Bronchial epithelial cell (primary cell): ENCODE measurements around the gene ATAD3B. TPM values are rescaled to one million over a fixed set of nuclear protein-coding genes. Genes with fewer than 3 reads are reported as not detected.

Experiments
- DNase-seq: peaks from one replicate; pipeline ENCODE4 v3.0.0-alpha.2; 2010; ENCODE audit warnings: low read depth
- FAIRE-seq: peaks from 2 replicates; lab custom pipeline; 2011; peaks lifted over from hg19 to GRCh38; lab: Jason Lieb, UNC
- H3K27me3 ChIP-seq: 2 replicates; pipeline ENCODE4 v1.5.1; 2011; ENCODE audit warnings: low read length; ENCODE audit not compliant: control insufficient read depth, insufficient read depth
- H3K36me3 ChIP-seq: 2 replicates; pipeline ENCODE4 v1.5.1; 2011; ENCODE audit warnings: low read length; ENCODE audit not compliant: control insufficient read depth, insufficient read depth
- H3K4me3 ChIP-seq: 2 replicates; pipeline ENCODE4 v1.5.1; 2011; ENCODE audit warnings: mild to moderate bottlenecking, low read depth, low read length, control low read depth
- total RNA-seq: library from RNA; depleted of rRNA; stranded (reverse); fragments of >200 nt; gene quantifications from 2 replicates; pipeline ENCODE4 v1.2.1, GENCODE V29; 2014
- TF ChIP-seq, protein P1 (sequence below): IDR thresholded peaks from 2 replicates; pipeline ENCODE4 v1.5.1; 2011; ENCODE audit warnings: mild to moderate bottlenecking, moderate library complexity, low read length, control low read depth, inconsistent platforms; ENCODE audit not compliant: insufficient read depth, severe bottlenecking

Gene ATAD3B, protein sequence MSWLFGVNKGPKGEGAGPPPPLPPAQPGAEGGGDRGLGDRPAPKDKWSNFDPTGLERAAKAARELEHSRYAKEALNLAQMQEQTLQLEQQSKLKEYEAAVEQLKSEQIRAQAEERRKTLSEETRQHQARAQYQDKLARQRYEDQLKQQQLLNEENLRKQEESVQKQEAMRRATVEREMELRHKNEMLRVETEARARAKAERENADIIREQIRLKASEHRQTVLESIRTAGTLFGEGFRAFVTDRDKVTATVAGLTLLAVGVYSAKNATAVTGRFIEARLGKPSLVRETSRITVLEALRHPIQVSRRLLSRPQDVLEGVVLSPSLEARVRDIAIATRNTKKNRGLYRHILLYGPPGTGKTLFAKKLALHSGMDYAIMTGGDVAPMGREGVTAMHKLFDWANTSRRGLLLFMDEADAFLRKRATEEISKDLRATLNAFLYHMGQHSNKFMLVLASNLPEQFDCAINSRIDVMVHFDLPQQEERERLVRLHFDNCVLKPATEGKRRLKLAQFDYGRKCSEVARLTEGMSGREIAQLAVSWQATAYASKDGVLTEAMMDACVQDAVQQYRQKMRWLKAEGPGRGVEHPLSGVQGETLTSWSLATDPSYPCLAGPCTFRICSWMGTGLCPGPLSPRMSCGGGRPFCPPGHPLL
- 19.2 and 24.7 TPM in 2 replicates for total RNA-seq

DNA sequence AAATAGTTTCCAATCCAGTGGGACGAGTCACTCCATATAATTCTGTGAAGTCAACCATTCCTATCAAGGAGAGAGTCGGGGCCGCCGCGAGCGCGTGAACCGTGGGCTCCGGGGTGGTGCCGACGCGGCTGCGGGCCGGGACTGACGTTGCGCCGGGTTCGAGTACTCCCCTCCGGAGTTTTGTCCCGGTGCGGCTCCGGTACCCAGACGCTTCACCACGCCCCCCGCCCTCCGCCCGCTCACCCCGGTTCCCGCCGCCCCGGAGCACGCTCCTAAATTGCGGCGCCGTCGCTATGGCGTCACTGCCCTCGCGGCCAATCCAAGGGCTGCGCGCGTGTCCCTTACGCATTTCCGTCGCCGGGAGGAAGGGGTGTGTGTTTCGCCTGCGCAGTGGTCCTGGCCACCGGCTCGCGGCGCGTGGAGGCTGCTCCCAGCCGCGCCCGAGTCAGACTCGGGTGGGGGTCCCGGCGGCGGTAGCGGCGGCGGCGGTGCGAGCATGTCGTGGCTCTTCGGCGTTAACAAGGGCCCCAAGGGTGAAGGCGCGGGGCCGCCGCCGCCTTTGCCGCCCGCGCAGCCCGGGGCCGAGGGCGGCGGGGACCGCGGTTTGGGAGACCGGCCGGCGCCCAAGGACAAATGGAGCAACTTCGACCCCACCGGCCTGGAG, at the start of gene ATAD3B:
ATAD3B (plus strand) TSS at position 377 of the 664 bp plus-strand sequence; CDS start at position 497, 120 bp downstream.
- FAIRE-seq = no peak
- Histone ChIP-seq H3K4me3 (peak within 1 kb of the TSS; percentile 81), H3K36me3 (no peaks in the 10 kb centered on the region), H3K27me3 (no peaks in the 10 kb centered on the region)
- TF ChIP-seq, protein P1, sequence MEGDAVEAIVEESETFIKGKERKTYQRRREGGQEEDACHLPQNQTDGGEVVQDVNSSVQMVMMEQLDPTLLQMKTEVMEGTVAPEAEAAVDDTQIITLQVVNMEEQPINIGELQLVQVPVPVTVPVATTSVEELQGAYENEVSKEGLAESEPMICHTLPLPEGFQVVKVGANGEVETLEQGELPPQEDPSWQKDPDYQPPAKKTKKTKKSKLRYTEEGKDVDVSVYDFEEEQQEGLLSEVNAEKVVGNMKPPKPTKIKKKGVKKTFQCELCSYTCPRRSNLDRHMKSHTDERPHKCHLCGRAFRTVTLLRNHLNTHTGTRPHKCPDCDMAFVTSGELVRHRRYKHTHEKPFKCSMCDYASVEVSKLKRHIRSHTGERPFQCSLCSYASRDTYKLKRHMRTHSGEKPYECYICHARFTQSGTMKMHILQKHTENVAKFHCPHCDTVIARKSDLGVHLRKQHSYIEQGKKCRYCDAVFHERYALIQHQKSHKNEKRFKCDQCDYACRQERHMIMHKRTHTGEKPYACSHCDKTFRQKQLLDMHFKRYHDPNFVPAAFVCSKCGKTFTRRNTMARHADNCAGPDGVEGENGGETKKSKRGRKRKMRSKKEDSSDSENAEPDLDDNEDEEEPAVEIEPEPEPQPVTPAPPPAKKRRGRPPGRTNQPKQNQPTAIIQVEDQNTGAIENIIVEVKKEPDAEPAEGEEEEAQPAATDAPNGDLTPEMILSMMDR = no peak
- DNase-seq = peak; percentile 78

DNA sequence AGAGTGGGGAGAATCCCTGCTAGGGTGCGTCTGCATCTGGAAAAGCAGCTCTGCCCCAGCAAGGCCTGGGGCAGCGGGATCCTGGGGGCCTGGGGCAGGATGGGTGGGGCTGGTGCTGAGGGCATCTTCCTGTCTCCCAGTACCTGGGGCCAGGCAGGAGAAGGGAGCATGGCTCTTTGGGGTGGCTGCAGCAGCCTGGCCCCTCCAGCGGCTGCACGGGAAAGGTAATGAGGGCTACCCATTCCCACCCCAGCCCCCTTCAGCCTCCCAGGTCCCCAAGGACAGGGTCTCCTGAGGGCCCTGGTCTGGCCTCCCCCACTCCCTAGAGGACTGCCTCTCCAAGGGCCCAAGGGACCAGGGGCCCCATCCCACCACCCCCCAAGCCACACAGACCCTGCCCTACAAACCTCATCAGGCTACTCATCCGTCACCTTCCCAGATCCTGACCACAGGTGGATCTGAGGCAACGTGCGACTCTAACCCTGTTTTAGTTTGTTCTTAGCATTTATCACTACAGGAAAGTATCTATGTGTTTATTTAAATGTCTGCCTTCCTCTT, 49.6 kb upstream of the ATAD3B start:
- Histone ChIP-seq H3K36me3 (no peaks in the 10 kb centered on the region), H3K27me3 (no peaks in the 10 kb centered on the region), H3K4me3 (no peak overlapping the region)
- no peak for FAIRE-seq
- TF ChIP-seq, protein P1 = no peak
- no peak for DNase-seq

DNA sequence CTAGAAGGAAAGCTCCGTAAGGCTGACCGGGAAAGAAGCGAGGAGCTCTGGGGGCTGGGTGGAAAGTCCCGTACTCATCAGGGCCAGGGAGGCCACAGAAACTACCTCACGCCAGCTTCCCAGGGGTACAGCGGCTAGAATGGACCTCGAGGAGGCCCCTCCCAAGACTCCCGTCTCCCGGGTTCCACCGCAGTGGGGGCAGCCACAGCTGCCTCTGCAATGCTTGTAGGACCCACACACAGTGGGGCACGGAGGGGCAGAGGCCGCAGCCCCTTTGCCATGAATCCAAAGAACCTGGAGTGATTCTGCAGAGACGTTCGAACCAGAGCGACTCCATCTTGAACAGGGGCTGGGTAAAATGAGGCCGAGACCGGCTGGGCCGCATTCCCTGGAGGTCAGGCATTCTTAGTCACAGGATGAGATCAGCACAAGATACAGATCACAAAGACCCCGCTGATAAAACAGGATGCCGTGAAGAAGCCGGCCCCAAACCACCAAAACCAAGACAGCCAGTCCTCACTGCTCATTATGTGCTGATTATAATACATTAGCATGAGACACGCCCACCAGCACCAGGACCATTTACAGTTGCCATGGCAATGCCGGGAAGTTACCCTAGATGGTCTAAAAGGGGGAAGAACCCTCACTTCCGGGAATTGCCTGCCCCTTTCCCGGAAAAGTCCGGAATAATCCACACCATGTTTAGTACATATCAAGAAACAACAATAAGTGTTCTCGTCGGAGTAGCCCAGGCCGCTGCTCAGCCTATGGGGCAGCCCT, 48.9 kb upstream of the ATAD3B start:
- DNase-seq (peak; percentile 71), FAIRE-seq (no peak)
- Histone ChIP-seq H3K27me3 (no peaks in the 10 kb centered on the region), H3K4me3 (no peak overlapping the region), H3K36me3 (no peaks in the 10 kb centered on the region)
- TF ChIP-seq, protein P1 = no peak

DNA sequence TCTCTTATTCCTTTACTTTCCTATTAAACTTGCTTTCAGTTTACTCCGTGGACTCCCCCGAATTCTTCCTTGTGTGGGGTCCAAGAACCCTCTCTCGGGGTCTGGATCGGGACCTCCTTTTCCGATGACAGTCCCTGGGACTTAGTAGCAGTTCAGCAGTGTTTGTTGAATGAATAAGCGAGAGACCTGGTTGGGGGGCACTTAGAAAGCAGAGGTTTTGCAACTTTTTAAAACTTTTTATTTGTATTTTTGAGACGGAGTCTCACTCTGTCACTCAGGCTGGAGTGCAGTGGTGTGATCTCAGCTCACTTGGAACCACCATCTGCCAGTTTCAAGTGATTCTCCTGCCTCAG, 48.3 kb upstream of the ATAD3B start:
- H3K36me3 ChIP-seq = no peaks in the 10 kb centered on the region
- no peak for FAIRE-seq

DNA sequence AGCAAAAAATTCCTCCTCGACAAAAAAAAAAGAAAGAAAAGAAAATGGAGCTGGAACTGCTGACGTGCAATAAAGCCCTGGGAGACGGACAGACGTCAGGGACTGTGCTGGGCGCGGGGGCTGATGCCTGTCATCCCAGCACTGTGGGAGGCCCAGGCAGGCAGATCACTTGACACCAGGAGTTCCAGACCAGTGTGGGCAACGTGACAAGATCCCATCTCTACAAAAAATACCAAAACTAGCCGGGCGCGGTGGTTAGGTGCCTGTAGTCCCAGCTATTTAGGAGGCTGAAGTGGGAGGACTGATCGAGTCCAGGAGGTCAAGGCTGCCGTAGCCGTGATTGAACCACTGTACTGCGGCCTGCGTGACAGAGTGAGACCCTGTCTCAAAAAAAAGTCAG, 46.9 kb upstream of the ATAD3B start:
- no peaks in the 10 kb centered on the region for H3K36me3 ChIP-seq
- FAIRE-seq (no peak), DNase-seq (no peak)
- no peak overlapping the region for H3K4me3 ChIP-seq
- H3K27me3 ChIP-seq = no peaks in the 10 kb centered on the region
- TF ChIP-seq, protein P1 = no peak

More for the DNA sequence above, 48.3 kb upstream of the ATAD3B start:
- Histone ChIP-seq H3K4me3 (no peak overlapping the region), H3K27me3 (no peaks in the 10 kb centered on the region)
- no peak for DNase-seq
- TF ChIP-seq, protein P1 = no peak
